K562 (cell line): Measurements from ENCODE around the gene CEP128. TPM values are rescaled to one million over a fixed set of nuclear protein-coding genes. Genes with fewer than 3 reads are reported as not detected.

Experiments used
- ATAC-seq: fragments of 200-7000 bp; cut with Tn5 transposase; 3 replicates; pipeline ENCODE4 v1.9.1; 2020; ENCODE audit warnings: moderate library complexity
- BruUV-seq: library from RNA; stranded (reverse); fragments of 400-500 nt; replicated peaks from 2 replicates; lab custom pipeline; 2021; lab: Mats Ljungman, UMichigan
- CTCF ChIA-PET: fragments of 300-600 bp; formaldehyde crosslinking; extraction: SDS; loops from one replicate; lab custom pipeline; 2021; ENCODE audit warnings: low intra/inter-chr PET ratio; lab: Yijun Ruan, JAX
- POLR2A ChIA-PET: fragments of 300-600, 350-650 bp; sonication (Branson Sonifier 250); formaldehyde crosslinking; extraction: SDS; loops from one replicate; lab custom pipeline; 2021; ENCODE audit warnings: antibody characterized with exemption, inconsistent platforms; lab: Yijun Ruan, JAX
- DNase-seq, 4 experiments: peaks; one replicate each; pipeline versions ENCODE4 v3.0.0 to v3.0.0-alpha.2; 2011 to 2018; ENCODE audit warnings: low spot score in 3 of 4, mixed read lengths in 3 of 4; ENCODE audit errors: extremely low read depth in 1 of 4
- FAIRE-seq: peaks from 2 replicates; lab custom pipeline; 2011; peaks lifted over from hg19 to GRCh38; lab: Jason Lieb, UNC
- H2AFZ ChIP-seq: 2 replicates; pipeline ENCODE4 v1.6.0; 2011; ENCODE audit warnings: low read depth, low read length, control low read depth, inconsistent platforms
- H3K27ac ChIP-seq: fragments of 200-600 bp; 3 replicates; pipeline ENCODE4 v1.8.0; 2011; ENCODE audit warnings: low read depth, mild to moderate bottlenecking, control low read depth, inconsistent platforms, low read length, moderate library complexity, mixed read lengths; ENCODE audit errors: extremely low read depth
- H3K27me3 ChIP-seq, 2 experiments: fragments of 300-600 bp in 1 of 2; 2 replicates in 1 of 2; 3 replicates in 1 of 2; pipeline versions ENCODE4 v1.6.0 to v1.8.0; 2011; ENCODE audit warnings: inconsistent platforms in 2 of 2, low read length in 2 of 2, mild to moderate bottlenecking in 1 of 2, mixed read lengths in 1 of 2, moderate library complexity in 1 of 2; ENCODE audit not compliant: control insufficient read depth in 2 of 2, insufficient read depth in 2 of 2
- H3K36me3 ChIP-seq: fragments of 300-600 bp; 3 replicates; pipeline ENCODE4 v1.8.0; 2011; ENCODE audit warnings: mild to moderate bottlenecking, low read length, inconsistent platforms; ENCODE audit not compliant: control insufficient read depth, insufficient read depth
- H3K4me1 ChIP-seq, 2 experiments: fragments of 200-600 bp in 1 of 2; replicated peaks in 1 of 2; 2 replicates in 1 of 2; 3 replicates in 1 of 2; pipeline versions ENCODE4 v1.5.1 to v1.8.0; 2011; ENCODE audit warnings: inconsistent platforms in 2 of 2, low read length in 2 of 2, mild to moderate bottlenecking in 1 of 2, mixed read lengths in 1 of 2, moderate library complexity in 1 of 2; ENCODE audit not compliant: control insufficient read depth in 2 of 2, insufficient read depth in 2 of 2
- H3K4me2 ChIP-seq: 2 replicates; pipeline ENCODE4 v1.6.1; 2011; ENCODE audit warnings: low read length, control low read depth, inconsistent platforms, mixed read lengths; ENCODE audit not compliant: insufficient read depth
- H3K4me3 ChIP-seq: fragments of 200-600 bp; sonication (generic), shearing (Covaris generic); 2 replicates; pipeline ENCODE4 v1.5.1; 2016; ENCODE audit warnings: control low read depth, inconsistent platforms
- H3K79me2 ChIP-seq: fragments of 200-600 bp; 3 replicates; pipeline ENCODE4 v1.8.0; 2011; ENCODE audit warnings: low read length, inconsistent platforms; ENCODE audit not compliant: control insufficient read depth, insufficient read depth
- H3K9ac ChIP-seq, 2 experiments: 2 replicates each; pipeline versions ENCODE4 v1.6.0 to v1.6.1; 2011; ENCODE audit warnings: low read depth in 2 of 2, low read length in 2 of 2, control low read depth in 1 of 2, inconsistent platforms in 1 of 2, mild to moderate bottlenecking in 1 of 2, mixed read lengths in 1 of 2; ENCODE audit not compliant: insufficient read depth in 1 of 2
- H3K9me1 ChIP-seq: one replicate; pipeline ENCODE4 v1.6.0; 2011; ENCODE audit warnings: inconsistent platforms, mild to moderate bottlenecking, low read length, moderate library complexity; ENCODE audit not compliant: control insufficient read depth, insufficient read depth
- H3K9me3 ChIP-seq: replicated peaks from 2 replicates; pipeline ENCODE4 v1.5.1; 2011; ENCODE audit warnings: low read depth, low read length, inconsistent platforms; ENCODE audit not compliant: control insufficient read depth, insufficient read depth
- H4K20me1 ChIP-seq: replicated peaks from 2 replicates; pipeline ENCODE4 v1.6.1; 2011; ENCODE audit warnings: low read length, inconsistent platforms, mixed read lengths; ENCODE audit not compliant: control insufficient read depth, insufficient read depth
- MBD1 ChIP-seq: fragments of 250-450 bp; sonication (Bioruptor Pico); IDR thresholded peaks from 2 replicates; pipeline ENCODE4 v1.8.0; 2022; ENCODE audit warnings: inconsistent platforms
- NCOA6 ChIP-seq: fragments of 450-650 bp; IDR thresholded peaks from 2 replicates; pipeline ENCODE4 v1.6.1; 2017; ENCODE audit warnings: mild to moderate bottlenecking
- SMAD1 ChIP-seq: fragments of 150-350 bp; IDR thresholded peaks from 2 replicates; pipeline ENCODE4 v1.6.1; 2014; ENCODE audit warnings: low read length, low read depth; ENCODE audit not compliant: partially characterized antibody
- SRSF7 ChIP-seq: fragments of 200-400 bp; formaldehyde crosslinking; optimal IDR thresholded peaks from 2 replicates; pipeline ENCODE3; 2017; ENCODE audit warnings: mild to moderate bottlenecking, low read depth, low read length
- WGBS: fragments of 100-300 bp; shearing (Covaris generic); methylation state at CpG from one replicate; pipeline ENCODE4 v1.1.6; 2016; ENCODE audit warnings: low coverage, mixed read lengths; ENCODE audit not compliant: insufficient coverage; ENCODE audit errors: missing lambda C conversion rate; 5-methylcytosine and 5-hydroxymethylcytosine counted together
- in situ Hi-C: fragments of 300-500 bp; cut with MboI; formaldehyde crosslinking; loops from 4 replicates; pipeline ENCODE4 v1.15.0; 2018; ENCODE audit warnings: inconsistent platforms, mixed read lengths
- intact Hi-C: fragments of 100-400 bp; cut with micrococcal nuclease; formaldehyde crosslinking; loops from 2 replicates; pipeline ENCODE4 v1.14.2; 2022
- polyA plus RNA-seq, 8 experiments: library from polyadenylated mRNA; depleted of rRNA in 4 of 8; stranded (reverse) in 5 of 8; unstranded in 3 of 8; fragments of >200 nt; fragmentation: Nextera tagmentation in 2 of 8; fragmentation: Illumina TruSeq in 1 of 8; extraction: Ambion mirVana in 2 of 8; extraction: Trizol in 1 of 8; gene quantifications; 2 replicates each; pipeline versions ENCODE4 v1.2.1 to v1.2.3, GENCODE V29; 2011 to 2014; ENCODE audit warnings: inconsistent platforms in 1 of 8, missing spikeins in 1 of 8
- small RNA-seq: library from RNA; depleted of rRNA; stranded (forward); fragments of <200 nt; gene quantifications from one replicate; pipeline ENCODE3, GENCODE V24; 2014
- total RNA-seq, 7 experiments: library from RNA; depleted of rRNA in 6 of 7; stranded (reverse); fragments of >200 nt in 6 of 7; fragmentation: Illumina TruSeq in 2 of 7; extraction: Trizol in 2 of 7; gene quantifications; 2 replicates each; pipeline versions ENCODE4 v1.2.1 to v1.2.3, GENCODE V29; 2011 to 2021; ENCODE audit warnings: low replicate concordance in 1 of 7

CEP128 gene
- total and polyA plus RNA-seq, 9 of the 15 experiments (the other 6 are each of a cell fraction or from before 2014, with no cell fraction given), result 2.3 to 9.2 (median 4.6) TPM

- no peaks in the 10 kb centered on the region for H3K79me2 ChIP-seq
- H4K20me1 ChIP-seq, result no peaks in the 10 kb centered on the region
- ChIA-PET CTCF (no interaction called here), POLR2A (no interaction called here)
- no peaks in the 10 kb centered on the region for H3K27me3 ChIP-seq
- in situ Hi-C loops, result no loop called here
- no peaks in the 10 kb centered on the region for H3K9me1 ChIP-seq
- DNase-seq (no peak), ATAC-seq (no peak), FAIRE-seq (no peak)
- no peaks in the 10 kb centered on the region for H3K36me3 ChIP-seq
- H3K4me1 ChIP-seq, result no peaks in the 10 kb centered on the region
- no peak overlapping the region for H3K27ac ChIP-seq
- intact Hi-C loops, result no loop called here
- H3K4me2 ChIP-seq, result no peak overlapping the region
- no TSS peak for BruUV-seq
- WGBS, result 0% methylated on average over 3 of the region's 3 CpGs
- H2AFZ ChIP-seq, result no peak overlapping the region
- H3K9me3 ChIP-seq, result no peaks in the 10 kb centered on the region
- TF ChIP-seq SRSF7, result no peak
- no peak overlapping the region for H3K4me3 ChIP-seq
- H3K9ac ChIP-seq, result no peak overlapping the region
Measured at GRCh38 chr14:80448267-80448666, 493.3 kb downstream of the CEP128 start.

GRCh38 chr14:80447392-80447791 lies 494.1 kb downstream of the CEP128 start:
- Histone ChIP-seq H3K36me3 (no peaks in the 10 kb centered on the region), H3K27ac (no peak overlapping the region), H2AFZ (no peak overlapping the region), H3K9me1 (no peaks in the 10 kb centered on the region), H3K27me3 (no peaks in the 10 kb centered on the region), H3K79me2 (no peaks in the 10 kb centered on the region), H3K4me2 (no peak overlapping the region), H4K20me1 (no peaks in the 10 kb centered on the region), H3K9me3 (no peaks in the 10 kb centered on the region), H3K4me1 (no peaks in the 10 kb centered on the region), H3K4me3 (no peak overlapping the region), H3K9ac (no peak overlapping the region)
- FAIRE-seq (no peak), DNase-seq (no peak), ATAC-seq (no peak)
- intact Hi-C loops (no loop called here), in situ Hi-C loops (no loop called here)
- POLR2A ChIA-PET, result no interaction called here
- BruUV-seq, result no TSS peak
- CTCF ChIA-PET, result no interaction called here
- no peak for TF ChIP-seq MBD1
- TF ChIP-seq NCOA6, result no peak
- no peak for TF ChIP-seq SMAD1

Small RNAs within 50 kb of the gene (small RNA-seq; reads per million reads assigned to genes)
- gene AC022404.1, result not detected

Other genes with a start within 250 kb of the CEP128 start
- not detected in 2 replicates for gene TSHR, start 13.9 kb upstream of the CEP128 start, total RNA-seq (2014; rRNA removed)
- not detected in 2 replicates for gene TSHR, start 13.9 kb upstream of the CEP128 start, total RNA-seq (2014; rRNA removed; fragmentation: Illumina TruSeq; extraction: Trizol)
- gene TSHR, start 13.9 kb upstream of the CEP128 start, total RNA-seq (2015; rRNA removed; fragmentation: Illumina TruSeq; extraction: Trizol), result not detected in 2 replicates
- gene TSHR, start 13.9 kb upstream of the CEP128 start, total RNA-seq (2021), result not detected in 2 replicates
- not detected in 2 replicates for gene TSHR, start 13.9 kb upstream of the CEP128 start, polyA plus RNA-seq (2011; rRNA removed)
- gene TSHR, start 13.9 kb upstream of the CEP128 start, polyA plus RNA-seq (2014; fragmentation: Illumina TruSeq; extraction: Trizol), result not detected in 2 replicates
- under 1 TPM in 1 of 2 experiments, not detected in 1; 0.10 TPM for gene TSHR, start 13.9 kb upstream of the CEP128 start, polyA plus RNA-seq (2014; fragmentation: Nextera tagmentation; extraction: Ambion mirVana)
- 0.01 TPM in 1 of 2 replicates, not detected in the other for gene TSHR, start 13.9 kb upstream of the CEP128 start, polyA plus RNA-seq (2014; rRNA removed)